ENCODE measurements around the gene AFF2. TPM values are rescaled to one million over a fixed set of nuclear protein-coding genes. Genes with fewer than 3 reads are reported as not detected.
A peak's percentile ranks its signal among the peaks of the same experiment; 100 is the strongest.

Gene AFF2
- total RNA-seq, 1 donor from 2014 or later = 0.27 TPM

DNA sequence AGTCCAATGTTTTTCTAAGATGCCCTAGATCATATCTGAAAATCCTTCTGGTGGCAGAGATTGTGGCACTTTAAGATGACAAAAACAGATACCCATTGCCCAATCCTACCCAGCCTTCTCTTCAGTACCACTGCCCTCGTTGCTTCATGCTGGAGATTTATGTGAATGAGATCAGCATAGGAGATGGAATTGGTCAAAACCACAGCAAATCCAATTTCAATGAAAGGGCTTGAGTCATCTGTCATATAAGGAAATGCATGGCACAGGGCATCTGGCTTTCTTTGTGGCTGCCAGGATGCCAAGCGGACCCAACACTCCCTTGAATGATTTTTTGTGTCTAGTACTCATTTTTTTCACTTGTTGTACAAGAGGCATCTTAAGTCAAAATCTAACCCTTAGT lies 16.8 kb downstream of the AFF2 start:
- H3K27me3 ChIP-seq (ENCODE audit: low read depth) = no peaks in the 10 kb centered on the region
- no peak overlapping the region for H3K27ac ChIP-seq (replicated peaks)
- intact Hi-C loops (cut with micrococcal nuclease) = no loop called here
- no peaks in the 10 kb centered on the region for H3K9me3 ChIP-seq (replicated peaks)
- no peak overlapping the region for H3K4me3 ChIP-seq
- TF ChIP-seq, protein P1, sequence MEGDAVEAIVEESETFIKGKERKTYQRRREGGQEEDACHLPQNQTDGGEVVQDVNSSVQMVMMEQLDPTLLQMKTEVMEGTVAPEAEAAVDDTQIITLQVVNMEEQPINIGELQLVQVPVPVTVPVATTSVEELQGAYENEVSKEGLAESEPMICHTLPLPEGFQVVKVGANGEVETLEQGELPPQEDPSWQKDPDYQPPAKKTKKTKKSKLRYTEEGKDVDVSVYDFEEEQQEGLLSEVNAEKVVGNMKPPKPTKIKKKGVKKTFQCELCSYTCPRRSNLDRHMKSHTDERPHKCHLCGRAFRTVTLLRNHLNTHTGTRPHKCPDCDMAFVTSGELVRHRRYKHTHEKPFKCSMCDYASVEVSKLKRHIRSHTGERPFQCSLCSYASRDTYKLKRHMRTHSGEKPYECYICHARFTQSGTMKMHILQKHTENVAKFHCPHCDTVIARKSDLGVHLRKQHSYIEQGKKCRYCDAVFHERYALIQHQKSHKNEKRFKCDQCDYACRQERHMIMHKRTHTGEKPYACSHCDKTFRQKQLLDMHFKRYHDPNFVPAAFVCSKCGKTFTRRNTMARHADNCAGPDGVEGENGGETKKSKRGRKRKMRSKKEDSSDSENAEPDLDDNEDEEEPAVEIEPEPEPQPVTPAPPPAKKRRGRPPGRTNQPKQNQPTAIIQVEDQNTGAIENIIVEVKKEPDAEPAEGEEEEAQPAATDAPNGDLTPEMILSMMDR (IDR thresholded peaks at IDR 0.05; ENCODE audit: borderline replicate concordance) = no peak
- no peak for DNase-seq
- no peaks in the 10 kb centered on the region for H3K36me3 ChIP-seq
- no peaks in the 10 kb centered on the region for H3K4me1 ChIP-seq

DNA sequence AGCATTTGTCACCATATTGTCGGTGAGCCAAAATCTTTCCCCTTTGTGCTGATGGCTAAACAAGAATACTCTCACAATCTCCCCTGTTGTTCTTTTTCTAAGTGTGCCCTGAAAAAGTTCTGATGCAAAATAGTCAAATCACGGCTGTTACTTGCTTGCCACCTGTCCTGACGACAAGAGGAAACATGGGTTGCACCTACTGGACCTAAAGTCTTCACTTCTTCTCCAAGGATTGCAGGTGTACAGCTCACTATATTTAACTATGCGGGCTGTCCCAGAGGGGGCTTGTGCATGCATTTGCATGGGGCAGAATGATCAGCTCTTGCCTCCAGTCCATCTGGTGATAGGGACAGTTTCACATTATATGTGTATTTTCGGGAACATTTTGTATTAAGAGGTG lies 21.6 kb downstream of the AFF2 start:
- no peak overlapping the region for H3K4me3 ChIP-seq
- no peaks in the 10 kb centered on the region for H3K4me1 ChIP-seq
- intact Hi-C loops (cut with micrococcal nuclease) = no loop called here
- no peaks in the 10 kb centered on the region for H3K27me3 ChIP-seq (ENCODE audit: low read depth)
- DNase-seq = no peak
- no peaks in the 10 kb centered on the region for H3K9me3 ChIP-seq (replicated peaks)
- no peaks in the 10 kb centered on the region for H3K36me3 ChIP-seq
- TF ChIP-seq, protein P1 (IDR thresholded peaks at IDR 0.05; ENCODE audit: borderline replicate concordance) = no peak
- H3K27ac ChIP-seq (replicated peaks) = no peak overlapping the region

GRCh38 chrX:148523303-148524080 lies 23.1 kb downstream of the AFF2 start:
- Histone ChIP-seq H3K4me3 (no peak overlapping the region), H3K36me3 (no peaks in the 10 kb centered on the region), H3K27me3 (ENCODE audit: low read depth) (no peaks in the 10 kb centered on the region), H3K9me3 (replicated peaks) (no peaks in the 10 kb centered on the region), H3K4me1 (no peaks in the 10 kb centered on the region), H3K27ac (replicated peaks) (no peak overlapping the region)
- TF ChIP-seq, protein P1 (IDR thresholded peaks at IDR 0.05; ENCODE audit: borderline replicate concordance) = no peak
- no peak for DNase-seq
- intact Hi-C loops (cut with micrococcal nuclease) = no loop called here

DNA sequence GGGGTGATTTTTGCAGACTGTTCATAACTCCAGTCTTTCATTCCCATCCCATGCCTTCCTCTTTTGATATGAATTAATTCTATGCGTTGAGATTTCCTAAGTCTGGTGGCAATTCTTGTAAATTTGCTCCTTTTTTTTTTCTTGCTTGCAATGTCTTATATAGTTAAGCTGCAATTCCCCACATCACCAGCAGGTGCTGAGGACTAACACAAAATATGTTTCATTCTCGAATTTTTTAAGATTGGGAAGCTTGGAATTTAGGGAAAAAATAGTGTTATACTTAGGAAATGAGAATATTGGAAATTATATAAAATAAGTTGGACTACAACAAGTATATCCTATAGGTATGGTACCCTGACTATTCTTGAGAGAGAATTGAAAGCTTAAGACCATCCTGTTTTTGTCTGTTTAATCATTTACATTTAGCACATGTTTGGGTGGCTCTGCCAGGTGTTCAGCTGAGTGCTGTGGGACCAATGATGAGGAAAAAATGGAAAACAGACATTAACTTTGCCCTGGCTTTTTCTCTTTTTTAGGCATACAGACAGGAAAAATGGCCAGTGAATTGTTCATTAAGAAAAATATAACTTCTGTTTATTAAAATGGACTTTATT lies 30.2 kb downstream of the AFF2 start:
- Histone ChIP-seq H3K36me3 (no peaks in the 10 kb centered on the region), H3K27me3 (ENCODE audit: low read depth) (no peaks in the 10 kb centered on the region), H3K4me3 (no peak overlapping the region), H3K9me3 (replicated peaks) (no peaks in the 10 kb centered on the region), H3K27ac (replicated peaks) (no peak overlapping the region), H3K4me1 (no peaks in the 10 kb centered on the region)
- DNase-seq = no peak
- TF ChIP-seq, protein P1 (IDR thresholded peaks at IDR 0.05; ENCODE audit: borderline replicate concordance) = peak; percentile 62
- intact Hi-C loops (cut with micrococcal nuclease) = no loop called here

- Histone ChIP-seq H3K9me3 (replicated peaks) (no peaks in the 10 kb centered on the region), H3K36me3 (no peaks in the 10 kb centered on the region), H3K4me3 (no peak overlapping the region), H3K4me1 (no peaks in the 10 kb centered on the region), H3K27me3 (ENCODE audit: low read depth) (no peaks in the 10 kb centered on the region), H3K27ac (replicated peaks) (no peak overlapping the region)
- TF ChIP-seq, protein P1 (IDR thresholded peaks at IDR 0.05; ENCODE audit: borderline replicate concordance) = no peak
- intact Hi-C loops (cut with micrococcal nuclease) = no loop called here
- no peak for DNase-seq
These were observed 33.9 kb downstream of the AFF2 start for GRCh38 chrX:148534291-148534690.

All from left ventricle myocardium inferior (tissue), 1 donor.